GM12878 (cell line): ENCODE measurements around the gene SMIM44.

Source experiments
- ATF7 ChIP-seq: fragments of 450-650 bp; IDR thresholded peaks from 2 replicates; pipeline ENCODE4 v1.6.1; 2016; ENCODE audit warnings: low read depth, mild to moderate bottlenecking
- CHD1 ChIP-seq: IDR thresholded peaks from 2 replicates; pipeline ENCODE4 v1.6.1; 2012; ENCODE audit warnings: low read depth, low read length, improper control_type of control experiment
- CTCF ChIP-seq, 3 experiments: IDR thresholded peaks in 2 of 3; conservative IDR thresholded peaks in 1 of 3; 2 replicates each; pipeline ENCODE4 v1.5.1; 2011; ENCODE audit warnings: low read depth in 3 of 3, low read length in 3 of 3, mild to moderate bottlenecking in 3 of 3, control low read depth in 2 of 3, moderate library complexity in 2 of 3, inconsistent platforms in 1 of 3, mixed read lengths in 1 of 3; ENCODE audit not compliant: control insufficient read depth in 2 of 3, insufficient read depth in 1 of 3; ENCODE audit errors: extremely low read depth in 1 of 3
- POLR2A ChIP-seq: IDR thresholded peaks from 2 replicates; pipeline ENCODE4 v1.6.1; 2011; ENCODE audit warnings: low read depth, mild to moderate bottlenecking, low read length
- ZBTB11 ChIP-seq: fragments of 450-650 bp; formaldehyde crosslinking; IDR thresholded peaks from 2 replicates; pipeline ENCODE4 v1.5.0; 2022; ENCODE audit warnings: mild to moderate bottlenecking, missing genetic modification characterization

DNA sequence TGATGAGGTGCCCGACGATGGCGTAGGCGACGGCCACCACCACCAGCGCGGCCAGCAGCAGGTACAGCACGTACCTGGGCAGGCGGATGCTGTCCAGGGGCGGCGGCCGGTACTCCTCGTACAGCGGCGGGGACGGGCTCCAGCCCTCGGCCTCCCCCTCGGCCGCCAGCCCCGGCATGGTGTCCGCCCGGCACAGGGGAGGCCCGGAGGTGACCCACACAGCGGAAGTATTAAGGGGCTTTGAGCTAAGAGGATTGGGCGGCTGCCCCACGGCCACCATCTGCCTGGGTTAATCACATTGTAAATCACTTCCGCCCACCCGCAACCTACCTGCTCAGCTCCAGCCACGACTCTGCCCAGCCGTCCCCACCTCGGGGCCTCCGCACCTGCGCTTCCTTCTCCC lies at the start of gene SMIM44:
- TF ChIP-seq CTCF (IDR thresholded peaks at IDR 0.05 in 2 of 3, conservative IDR thresholded peaks at IDR 0.05 in 1 of 3; ENCODE audit: control insufficient read depth in 2 of 3, extremely low read depth in 1 of 3, insufficient read depth in 1 of 3, low read depth in 3 of 3, low read length in 3 of 3) (no peak), CHD1 (no peak), ATF7 (no peak), ZBTB11 (CRISPR knock-in tag) (no peak), POLR2A (no peak)
